Immature natural killer cell (primary cell): Measurements from ENCODE around the gene RASL10A. TPM values are rescaled to one million over a fixed set of nuclear protein-coding genes. Genes with fewer than 3 reads are reported as not detected.

ENCODE experiments used
- DNase-seq, 3 donors: peaks; one replicate each; pipeline ENCODE4 v3.0.0; 2022; ENCODE audit warnings: mixed read lengths in 1 of 3
- H3K27ac Mint-ChIP-seq, 6 donors: one replicate each; pipeline ENCODE4 v1.8.0; 2020; ENCODE audit warnings: mixed read lengths in 6 of 6, mild to moderate bottlenecking in 5 of 6, inconsistent platforms in 4 of 6, moderate library complexity in 3 of 6
- H3K27me3 Mint-ChIP-seq, 3 donors: one replicate each; pipeline ENCODE4 v1.8.0; 2020 to 2021; ENCODE audit warnings: low read depth in 3 of 3, mild to moderate bottlenecking in 3 of 3, mixed read lengths in 3 of 3, moderate library complexity in 3 of 3, inconsistent platforms in 1 of 3
- H3K36me3 Mint-ChIP-seq, 3 donors: one replicate each; pipeline ENCODE4 v1.8.0; 2020; ENCODE audit warnings: mixed read lengths in 3 of 3, inconsistent platforms in 2 of 3, mild to moderate bottlenecking in 2 of 3
- H3K4me1 Mint-ChIP-seq, 2 donors: one replicate each; pipeline ENCODE4 v1.8.0; 2020; ENCODE audit warnings: inconsistent platforms in 2 of 2, mild to moderate bottlenecking in 2 of 2, mixed read lengths in 2 of 2, moderate library complexity in 1 of 2
- H3K4me3 Mint-ChIP-seq, 5 donors: one replicate each; pipeline ENCODE4 v1.8.0; 2020; ENCODE audit warnings: mild to moderate bottlenecking in 5 of 5, mixed read lengths in 5 of 5, inconsistent platforms in 3 of 5, moderate library complexity in 3 of 5
- H3K9me3 Mint-ChIP-seq, 6 donors: one replicate each; pipeline ENCODE4 v1.8.0; 2020; ENCODE audit warnings: mild to moderate bottlenecking in 6 of 6, mixed read lengths in 6 of 6, inconsistent platforms in 4 of 6, moderate library complexity in 3 of 6
- polyA plus RNA-seq, 3 donors: library from polyadenylated mRNA; unstranded; fragments of 300-500 nt; fragmentation: Illumina TruSeq; gene quantifications; one replicate each; pipeline ENCODE4 v1.2.3, GENCODE V29; 2021

Gene RASL10A
- polyA plus RNA-seq, 3 donors from 2014 or later, result not detected

GRCh38 chr22:29300807-29301601, 14.5 kb downstream of the RASL10A start:
- H3K4me3 Mint-ChIP-seq, result no peak overlapping the region
- H3K27ac Mint-ChIP-seq, result peak overlapping the region; percentile 4 to 60 (median 42)

GRCh38 chr22:29300467-29300806, 15.1 kb downstream of the RASL10A start:
- H3K36me3 Mint-ChIP-seq, result peaks cover 13 to 49% (median 21%) of the 10 kb centered on the region in 3 donors
- H3K4me3 Mint-ChIP-seq, result no peak overlapping the region

More at GRCh38 chr22:29300807-29301601, 14.5 kb downstream of the RASL10A start:
- Mint-ChIP-seq H3K36me3 (peaks cover 13 to 43% (median 21%) of the 10 kb centered on the region in 3 donors), H3K27me3 (peaks cover 2 to 19% (median 14%) of the 10 kb centered on the region in 3 donors), H3K9me3 (no peaks in the 10 kb centered on the region), H3K4me1 (peaks cover 3 to 8% of the 10 kb centered on the region in 2 donors)
- no peak for DNase-seq

GRCh38 chr22:29299136-29299900, 16.2 kb downstream of the RASL10A start:
- Mint-ChIP-seq H3K4me1 (peaks cover 0 to 5% of the 10 kb centered on the region in 2 donors), H3K4me3 (peak overlapping the region in 1 of 5 donors; percentile 51), H3K27ac (peak overlapping the region in 2 of 6 donors; percentile 5 to 71), H3K27me3 (peaks cover 0 to 19% (median 14%) of the 10 kb centered on the region in 3 donors), H3K9me3 (no peaks in the 10 kb centered on the region), H3K36me3 (peaks cover 13 to 50% (median 21%) of the 10 kb centered on the region in 3 donors)
- no peak for DNase-seq

More at GRCh38 chr22:29300467-29300806, 15.1 kb downstream of the RASL10A start:
- Mint-ChIP-seq H3K27ac (peak overlapping the region in 1 of 6 donors; percentile 48), H3K27me3 (peaks cover 2 to 21% (median 14%) of the 10 kb centered on the region in 3 donors), H3K4me1 (peaks cover 0 to 5% of the 10 kb centered on the region in 2 donors), H3K9me3 (no peaks in the 10 kb centered on the region)
- no peak for DNase-seq

GRCh38 chr22:29298641-29299040, 16.9 kb downstream of the RASL10A start:
- peaks cover 0 to 19% (median 19%) of the 10 kb centered on the region in 3 donors for H3K27me3 Mint-ChIP-seq
- peaks cover 13 to 50% (median 21%) of the 10 kb centered on the region in 3 donors for H3K36me3 Mint-ChIP-seq
- peaks cover 0 to 5% of the 10 kb centered on the region in 2 donors for H3K4me1 Mint-ChIP-seq
- no peak overlapping the region for H3K27ac Mint-ChIP-seq
- no peaks in the 10 kb centered on the region for H3K9me3 Mint-ChIP-seq
- DNase-seq, result no peak
- H3K4me3 Mint-ChIP-seq, result no peak overlapping the region

- Mint-ChIP-seq H3K4me1 (peaks cover 6 to 46% of the 10 kb centered on the region in 2 donors), H3K4me3 (no peak overlapping the region), H3K9me3 (no peaks in the 10 kb centered on the region), H3K36me3 (peaks cover 6 to 61% (median 30%) of the 10 kb centered on the region in 3 donors), H3K27ac (no peak overlapping the region), H3K27me3 (peaks cover 0 to 7% (median 6%) of the 10 kb centered on the region in 3 donors)
- DNase-seq, result no peak
Measured at GRCh38 chr22:29292379-29292778, 23.1 kb downstream of the RASL10A start.

- no peaks in the 10 kb centered on the region for H3K9me3 Mint-ChIP-seq
- H3K4me3 Mint-ChIP-seq, result no peak overlapping the region
- no peak overlapping the region for H3K27ac Mint-ChIP-seq
- DNase-seq, result no peak
- peaks cover 13 to 64% (median 37%) of the 10 kb centered on the region in 3 donors for H3K36me3 Mint-ChIP-seq
- peaks cover 11 to 57% of the 10 kb centered on the region in 2 donors for H3K4me1 Mint-ChIP-seq
- H3K27me3 Mint-ChIP-seq, result peaks cover 0 to 9% (median 4%) of the 10 kb centered on the region in 3 donors
Measured at GRCh38 chr22:29291215-29291614, 24.3 kb downstream of the RASL10A start.

GRCh38 chr22:29290061-29290460, 25.4 kb downstream of the RASL10A start:
- H3K9me3 Mint-ChIP-seq, result no peaks in the 10 kb centered on the region
- peaks cover 13 to 61% (median 42%) of the 10 kb centered on the region in 3 donors for H3K36me3 Mint-ChIP-seq
- DNase-seq, result no peak
- H3K4me3 Mint-ChIP-seq, result no peak overlapping the region
- peaks cover 0 to 9% (median 5%) of the 10 kb centered on the region in 3 donors for H3K27me3 Mint-ChIP-seq
- no peak overlapping the region for H3K27ac Mint-ChIP-seq
- peaks cover 11 to 57% of the 10 kb centered on the region in 2 donors for H3K4me1 Mint-ChIP-seq

GRCh38 chr22:29288837-29289236, 26.7 kb downstream of the RASL10A start:
- Mint-ChIP-seq H3K4me3 (no peak overlapping the region), H3K36me3 (peaks cover 16 to 68% (median 46%) of the 10 kb centered on the region in 3 donors), H3K27me3 (peaks cover 0 to 11% (median 4%) of the 10 kb centered on the region in 3 donors), H3K27ac (peak overlapping the region in 1 of 6 donors; percentile 65), H3K4me1 (peaks cover 12 to 57% of the 10 kb centered on the region in 2 donors), H3K9me3 (no peaks in the 10 kb centered on the region)
- no peak for DNase-seq

GRCh38 chr22:29284196-29284595, 31.3 kb downstream of the RASL10A start:
- Mint-ChIP-seq H3K27me3 (peaks cover 0 to 16% (median 4%) of the 10 kb centered on the region in 3 donors), H3K4me1 (peaks cover 20 to 54% of the 10 kb centered on the region in 2 donors), H3K27ac (peak overlapping the region in 1 of 6 donors; percentile 12), H3K4me3 (no peak overlapping the region), H3K9me3 (no peaks in the 10 kb centered on the region), H3K36me3 (peaks cover 16 to 69% (median 42%) of the 10 kb centered on the region in 3 donors)
- no peak for DNase-seq

- H3K4me1 Mint-ChIP-seq, result peaks cover 59 to 78% of the 10 kb centered on the region in 2 donors
- no peak for DNase-seq
- no peak overlapping the region for H3K4me3 Mint-ChIP-seq
- H3K9me3 Mint-ChIP-seq, result no peaks in the 10 kb centered on the region
- peaks cover 0 to 11% (median 2%) of the 10 kb centered on the region in 3 donors for H3K27me3 Mint-ChIP-seq
- H3K27ac Mint-ChIP-seq, result peak overlapping the region in 3 of 6 donors; percentile 12 to 43 (median 17)
- peaks cover 16 to 72% (median 40%) of the 10 kb centered on the region in 3 donors for H3K36me3 Mint-ChIP-seq
Measured at GRCh38 chr22:29277927-29278326, 37.6 kb downstream of the RASL10A start.

- Mint-ChIP-seq H3K9me3 (no peaks in the 10 kb centered on the region), H3K36me3 (peaks cover 16 to 65% (median 32%) of the 10 kb centered on the region in 3 donors), H3K4me3 (peak overlapping the region in 2 of 5 donors; percentile 2 to 5), H3K27me3 (peaks cover 0 to 11% (median 0%) of the 10 kb centered on the region in 3 donors), H3K4me1 (peaks cover 71 to 87% of the 10 kb centered on the region in 2 donors), H3K27ac (peak overlapping the region in 2 of 6 donors; percentile 5 to 22)
- no peak for DNase-seq
Measured at GRCh38 chr22:29275819-29276565, 39.5 kb downstream of the RASL10A start.

- Mint-ChIP-seq H3K9me3 (no peaks in the 10 kb centered on the region), H3K4me1 (peaks cover 76 to 92% of the 10 kb centered on the region in 2 donors), H3K27ac (peak overlapping the region in 1 of 6 donors; percentile 30), H3K27me3 (peaks cover 0 to 6% (median 0%) of the 10 kb centered on the region in 3 donors), H3K4me3 (peak overlapping the region in 1 of 5 donors; percentile 11), H3K36me3 (peaks cover 16 to 66% (median 32%) of the 10 kb centered on the region in 3 donors)
- DNase-seq, result no peak
Measured at GRCh38 chr22:29275167-29275566, 40.3 kb downstream of the RASL10A start.

- H3K4me3 Mint-ChIP-seq, result peak overlapping the region in 2 of 5 donors; percentile 30 to 58
- peaks cover 7 to 11% (median 9%) of the 10 kb centered on the region in 3 donors for H3K27me3 Mint-ChIP-seq
- DNase-seq, result no peak
- peak overlapping the region in 1 of 6 donors; percentile 4 for H3K27ac Mint-ChIP-seq
- peaks cover 88 to 95% of the 10 kb centered on the region in 2 donors for H3K4me1 Mint-ChIP-seq
- no peaks in the 10 kb centered on the region for H3K9me3 Mint-ChIP-seq
- peaks cover 10 to 51% (median 27%) of the 10 kb centered on the region in 3 donors for H3K36me3 Mint-ChIP-seq
Measured at GRCh38 chr22:29272624-29273023, 42.9 kb downstream of the RASL10A start.
